T-helper 2 cell treated with Interferon-gamma antibody and Interleukin-4, amounts not matched to agents 5 μg/mL and 100 μg/mL, for 36 hours (primary cell): ENCODE results near the gene C5orf52.

Source experiments
- DNase-seq: peaks from one replicate; pipeline ENCODE4 v3.0.0; 2021; ENCODE audit warnings: low spot score
- H3K27ac Mint-ChIP-seq: one replicate; pipeline ENCODE4 v1.8.0; 2021; ENCODE audit warnings: mild to moderate bottlenecking, mixed read lengths
- H3K27me3 Mint-ChIP-seq: one replicate; pipeline ENCODE4 v1.8.0; 2021; ENCODE audit warnings: low read depth, mixed read lengths
- H3K36me3 Mint-ChIP-seq: one replicate; pipeline ENCODE4 v1.8.0; 2021; ENCODE audit warnings: low read depth, mixed read lengths
- H3K4me1 Mint-ChIP-seq: one replicate; pipeline ENCODE4 v1.8.0; 2021; ENCODE audit warnings: low read depth, mixed read lengths
- H3K4me3 Mint-ChIP-seq: one replicate; pipeline ENCODE4 v1.8.0; 2022; ENCODE audit warnings: mild to moderate bottlenecking, moderate library complexity, mixed read lengths
- H3K9me3 Mint-ChIP-seq: one replicate; pipeline ENCODE4 v1.8.0; 2021; ENCODE audit warnings: mixed read lengths

C5orf52 gene

DNA sequence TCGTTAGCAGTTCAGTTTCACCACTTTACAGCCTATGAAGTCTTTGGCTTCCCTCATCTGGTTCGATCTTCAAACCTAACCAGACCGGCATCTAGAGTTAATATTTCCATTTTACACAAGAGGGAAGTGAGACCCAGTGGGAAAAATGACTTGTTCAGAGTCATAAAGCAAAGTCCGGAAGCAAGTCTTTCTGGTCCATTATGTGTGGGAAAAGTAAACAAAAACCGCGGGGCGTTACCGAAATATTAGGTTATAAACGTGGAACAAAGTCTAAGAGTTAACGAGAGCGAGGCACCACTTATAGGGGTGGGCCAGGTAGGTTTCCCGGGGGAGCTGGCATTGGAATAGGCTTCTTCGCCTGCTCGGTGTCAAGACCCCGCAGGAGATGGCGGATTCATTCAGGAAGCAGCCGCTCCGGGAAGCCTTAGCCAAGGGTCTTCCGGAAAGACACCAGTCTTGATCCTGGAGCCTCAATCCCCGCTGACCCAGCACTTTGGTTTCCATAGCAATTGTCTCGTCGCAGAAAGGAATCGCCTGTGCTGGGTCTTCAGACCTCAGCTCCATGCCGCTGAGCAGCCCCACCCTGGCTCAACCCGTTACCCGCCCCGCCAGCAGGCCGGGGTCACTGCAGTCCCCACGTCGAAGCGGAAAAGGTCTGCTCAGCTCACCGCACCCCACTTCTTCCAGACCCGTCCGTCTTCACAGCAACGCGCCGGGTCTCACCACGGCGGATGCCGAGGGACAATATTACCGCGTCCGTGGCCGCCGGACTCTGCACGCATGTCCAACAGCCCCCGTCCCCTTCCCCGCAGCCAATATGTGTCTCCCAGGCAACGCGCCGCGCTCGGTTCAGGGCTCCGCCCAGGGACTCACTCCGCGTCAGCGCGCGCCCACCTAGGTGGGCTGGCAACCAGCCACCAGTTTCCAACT is at the start of gene C5orf52:
TSS of gene C5orf52 (plus strand) at position 872 of the 930 bp plus-strand sequence. CDS start 82 bp downstream, outside the sequence.
- Mint-ChIP-seq H3K9me3 (no peaks in the 10 kb centered on the region), H3K27ac (peak within 1 kb of the TSS; percentile 78), H3K36me3 (peaks cover 4% of the 10 kb centered on the region), H3K4me1 (peaks cover 29% of the 10 kb centered on the region), H3K27me3 (peaks cover 28% of the 10 kb centered on the region), H3K4me3 (peak within 1 kb of the TSS; percentile 85)
- peak; percentile 30 for DNase-seq

DNA sequence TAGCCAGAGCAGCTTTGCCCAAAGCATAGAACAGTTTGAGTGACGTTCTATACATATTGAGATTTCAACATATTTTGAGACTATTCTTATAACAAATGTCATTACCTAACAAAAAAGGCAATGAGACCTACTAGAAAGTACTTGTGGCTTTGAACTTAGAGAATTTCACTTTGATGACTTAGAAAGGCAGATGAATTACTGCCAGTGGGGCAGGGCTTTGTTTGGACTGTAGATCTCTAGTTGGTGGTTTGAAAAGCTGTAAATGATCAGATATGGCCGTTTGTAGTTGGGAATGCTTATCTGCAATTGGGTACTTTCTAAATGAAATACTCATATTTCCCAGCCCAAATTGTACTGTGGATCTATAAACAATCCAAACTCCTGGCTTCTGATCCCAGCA is 47.2 kb upstream of the C5orf52 start:
- Mint-ChIP-seq H3K27me3 (no peaks in the 10 kb centered on the region), H3K36me3 (peaks cover 9% of the 10 kb centered on the region)
- no peak for DNase-seq

DNA sequence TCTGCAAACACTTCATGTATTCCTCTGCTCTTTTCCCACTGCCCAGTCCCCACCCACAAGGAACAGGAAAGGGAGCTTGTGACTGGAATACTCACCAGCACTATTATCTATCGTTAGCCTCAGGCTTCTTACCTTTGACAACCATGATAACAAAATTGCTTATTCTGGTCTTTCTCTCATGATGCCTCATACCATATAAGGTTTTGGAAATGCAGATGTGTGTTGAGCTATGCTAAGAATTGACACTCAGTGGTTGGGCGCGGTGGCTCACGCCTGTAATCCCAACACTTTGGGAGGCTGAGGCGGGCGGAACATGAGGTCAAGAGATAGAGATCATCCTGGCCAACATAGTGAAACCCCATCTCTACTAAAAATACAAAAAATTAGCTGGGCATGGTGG is 44.5 kb upstream of the C5orf52 start:
- H3K36me3 Mint-ChIP-seq, result peaks cover 5% of the 10 kb centered on the region
- H3K27me3 Mint-ChIP-seq, result no peaks in the 10 kb centered on the region
- no peak for DNase-seq
- H3K9me3 Mint-ChIP-seq, result peaks cover 21% of the 10 kb centered on the region
- no peak overlapping the region for H3K4me3 Mint-ChIP-seq
- H3K4me1 Mint-ChIP-seq, result peaks cover 12% of the 10 kb centered on the region
- H3K27ac Mint-ChIP-seq, result no peak overlapping the region

More for the DNA sequence above, 47.2 kb upstream of the C5orf52 start:
- H3K4me1 Mint-ChIP-seq, result peaks cover 12% of the 10 kb centered on the region
- H3K4me3 Mint-ChIP-seq, result no peak overlapping the region
- peaks cover 23% of the 10 kb centered on the region for H3K9me3 Mint-ChIP-seq
- no peak overlapping the region for H3K27ac Mint-ChIP-seq

DNA sequence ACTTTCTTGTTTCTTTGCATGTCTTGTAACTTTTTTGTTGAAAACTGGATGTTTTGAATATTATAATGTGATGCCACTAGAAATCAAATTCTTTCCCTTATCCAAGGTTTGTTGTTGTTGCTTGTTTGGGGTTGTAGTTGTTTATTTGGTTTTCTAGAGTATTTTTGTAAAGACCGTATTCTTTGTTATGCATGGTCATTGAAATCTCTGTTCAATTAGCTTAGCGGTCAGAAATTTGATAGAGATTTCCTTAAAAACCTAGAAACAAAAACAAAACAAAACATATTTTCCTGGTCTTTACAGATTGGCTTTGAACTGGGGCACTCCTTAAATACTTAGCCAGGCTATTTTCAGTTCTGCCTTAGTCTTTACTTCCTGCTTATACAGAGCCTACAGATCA is 41.0 kb upstream of the C5orf52 start:
- DNase-seq, result no peak
- Mint-ChIP-seq H3K27me3 (no peaks in the 10 kb centered on the region), H3K36me3 (no peaks in the 10 kb centered on the region), H3K9me3 (peaks cover 7% of the 10 kb centered on the region), H3K4me3 (no peak overlapping the region), H3K27ac (no peak overlapping the region), H3K4me1 (peaks cover 7% of the 10 kb centered on the region)

DNA sequence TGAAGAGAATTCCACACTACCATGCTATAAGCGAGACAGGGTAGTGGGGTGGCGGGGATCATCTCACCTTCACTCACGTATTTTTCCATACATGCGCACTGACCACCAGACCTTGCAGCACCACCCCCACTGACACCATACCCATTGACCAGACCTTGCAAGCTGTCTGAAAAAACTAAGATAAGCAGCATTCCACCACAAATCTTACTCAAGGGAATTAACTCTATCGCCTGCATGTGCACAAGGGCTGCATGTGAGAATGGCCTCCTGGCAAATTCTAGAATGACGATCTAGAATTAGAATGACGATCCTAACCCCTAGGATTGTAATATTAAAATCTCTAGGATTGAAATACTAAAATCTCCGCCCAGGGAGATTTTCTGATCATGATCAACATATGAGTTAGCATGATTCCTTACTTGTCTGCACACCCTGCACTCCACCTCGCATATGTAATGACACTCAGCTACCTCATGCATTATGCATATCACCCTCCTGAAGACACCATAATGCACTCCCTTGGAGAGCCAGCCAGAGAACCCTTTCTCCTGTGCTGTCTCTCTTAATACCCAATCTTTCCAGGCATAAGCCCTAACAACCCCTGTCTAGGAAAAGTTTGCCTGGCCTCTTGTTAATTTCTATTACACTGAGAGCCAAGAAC is 30.8 kb upstream of the C5orf52 start:
- no peak for DNase-seq
- H3K4me3 Mint-ChIP-seq, result no peak overlapping the region
- no peak overlapping the region for H3K27ac Mint-ChIP-seq
- no peaks in the 10 kb centered on the region for H3K36me3 Mint-ChIP-seq
- H3K4me1 Mint-ChIP-seq, result no peaks in the 10 kb centered on the region
- H3K9me3 Mint-ChIP-seq, result no peaks in the 10 kb centered on the region
- peaks cover 5% of the 10 kb centered on the region for H3K27me3 Mint-ChIP-seq

GRCh38 chr5:157648275-157648990 is 22.9 kb upstream of the C5orf52 start:
- H3K4me1 Mint-ChIP-seq, result peaks cover 9% of the 10 kb centered on the region
- H3K27ac Mint-ChIP-seq, result no peak overlapping the region
- H3K27me3 Mint-ChIP-seq, result peaks cover 4% of the 10 kb centered on the region
- H3K9me3 Mint-ChIP-seq, result peaks cover 14% of the 10 kb centered on the region
- peaks cover 11% of the 10 kb centered on the region for H3K36me3 Mint-ChIP-seq
- no peak overlapping the region for H3K4me3 Mint-ChIP-seq
- no peak for DNase-seq

DNA sequence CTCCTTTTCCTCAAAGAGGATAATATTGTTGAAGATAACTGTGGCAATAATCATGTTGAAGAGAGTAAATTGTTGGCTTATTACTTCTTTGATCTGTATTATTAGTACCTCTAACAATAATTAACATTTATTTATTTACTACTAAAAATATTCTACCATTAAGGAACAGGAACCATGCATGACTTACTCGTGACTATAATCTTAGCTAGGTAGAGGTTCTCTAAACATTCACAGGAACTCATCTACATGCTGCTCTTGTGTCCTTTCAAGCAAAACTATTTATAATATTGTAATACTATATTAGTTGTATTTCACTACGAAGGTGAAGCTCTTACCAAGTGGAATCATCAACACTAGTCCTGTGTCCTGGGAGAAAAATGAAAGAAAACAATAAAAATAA is 22.2 kb upstream of the C5orf52 start:
- H3K4me1 Mint-ChIP-seq, result peaks cover 11% of the 10 kb centered on the region
- H3K36me3 Mint-ChIP-seq, result peaks cover 14% of the 10 kb centered on the region
- no peak for DNase-seq
- no peak overlapping the region for H3K4me3 Mint-ChIP-seq
- peaks cover 6% of the 10 kb centered on the region for H3K27me3 Mint-ChIP-seq
- peaks cover 17% of the 10 kb centered on the region for H3K9me3 Mint-ChIP-seq
- H3K27ac Mint-ChIP-seq, result no peak overlapping the region

- H3K4me3 Mint-ChIP-seq, result peak overlapping the region; percentile 68
- H3K4me1 Mint-ChIP-seq, result peaks cover 11% of the 10 kb centered on the region
- no peak overlapping the region for H3K27ac Mint-ChIP-seq
- H3K9me3 Mint-ChIP-seq, result peaks cover 34% of the 10 kb centered on the region
- H3K36me3 Mint-ChIP-seq, result peaks cover 14% of the 10 kb centered on the region
- DNase-seq, result no peak
- peaks cover 4% of the 10 kb centered on the region for H3K27me3 Mint-ChIP-seq
These were observed 20.2 kb upstream of the C5orf52 start for GRCh38 chr5:157650991-157651611.

GRCh38 chr5:157651623-157652376 is 19.5 kb upstream of the C5orf52 start:
- Mint-ChIP-seq H3K4me1 (peaks cover 11% of the 10 kb centered on the region), H3K27me3 (peaks cover 4% of the 10 kb centered on the region), H3K36me3 (peaks cover 18% of the 10 kb centered on the region), H3K4me3 (peak overlapping the region; percentile 75), H3K27ac (peak overlapping the region; percentile 85), H3K9me3 (peaks cover 40% of the 10 kb centered on the region)
- DNase-seq, result peak; percentile 72

- Mint-ChIP-seq H3K27me3 (peaks cover 4% of the 10 kb centered on the region), H3K27ac (peak within 1 kb of the TSS; percentile 85), H3K9me3 (peaks cover 42% of the 10 kb centered on the region), H3K36me3 (peaks cover 18% of the 10 kb centered on the region), H3K4me3 (peak within 1 kb of the TSS; percentile 75), H3K4me1 (peaks cover 11% of the 10 kb centered on the region)
- DNase-seq, result no peak
These were observed 19.0 kb upstream of the C5orf52 start, which contains the start of gene SOX30 for GRCh38 chr5:157652377-157652692. Gene SOX30 (minus strand): TSS chr5:157652438. CDS start chr5:157652078, 360 bp downstream.

- Mint-ChIP-seq H3K4me1 (peaks cover 11% of the 10 kb centered on the region), H3K36me3 (peaks cover 30% of the 10 kb centered on the region), H3K27me3 (peaks cover 4% of the 10 kb centered on the region), H3K27ac (no peak overlapping the region), H3K9me3 (peaks cover 67% of the 10 kb centered on the region), H3K4me3 (no peak overlapping the region)
- DNase-seq, result no peak
These were observed 13.8 kb upstream of the C5orf52 start for GRCh38 chr5:157657516-157657915.

GRCh38 chr5:157658893-157659292 is 12.4 kb upstream of the C5orf52 start:
- H3K4me3 Mint-ChIP-seq, result no peak overlapping the region
- H3K27ac Mint-ChIP-seq, result no peak overlapping the region
- no peak for DNase-seq
- peaks cover 2% of the 10 kb centered on the region for H3K27me3 Mint-ChIP-seq
- H3K36me3 Mint-ChIP-seq, result peaks cover 22% of the 10 kb centered on the region
- H3K4me1 Mint-ChIP-seq, result peaks cover 3% of the 10 kb centered on the region
- H3K9me3 Mint-ChIP-seq, result peaks cover 57% of the 10 kb centered on the region
